ENCODE measurements around the gene NUP160.
"Not testable (repeated sequence)": the region's sequence is repeated elsewhere in the genome, so short reads cannot be mapped to it uniquely, and the experiment has no call there.

NUP160 gene

GRCh38 chr11:47863189-47863897 lies 15.2 kb upstream of the NUP160 start:
- no peak for DNase-seq

- no peak for DNase-seq
Measured at GRCh38 chr11:47861728-47862127, 13.6 kb upstream of the NUP160 start.

DNA sequence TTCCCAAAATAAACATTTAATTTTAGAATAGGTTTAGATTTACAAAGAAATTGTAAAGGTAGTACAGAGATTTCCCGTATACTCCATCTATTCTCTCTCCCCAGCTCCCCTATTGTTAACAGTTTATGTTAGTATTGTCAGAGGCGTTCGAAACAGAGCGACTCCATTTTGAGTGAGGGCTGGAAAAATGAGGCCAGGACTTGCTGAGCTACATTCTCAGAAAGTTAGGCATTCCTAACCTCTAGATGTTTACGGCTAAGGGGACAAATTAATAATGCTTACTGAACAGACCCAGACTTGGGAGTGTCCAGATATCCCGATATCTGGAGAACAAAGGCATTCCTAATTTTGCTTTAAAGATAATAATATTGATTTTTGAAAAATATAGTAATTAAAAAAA lies 12.4 kb upstream of the NUP160 start:
- no peak for DNase-seq

GRCh38 chr11:47857892-47858543 lies 9.9 kb upstream of the NUP160 start:
- no peak for DNase-seq

GRCh38 chr11:47857485-47857884 lies 9.3 kb upstream of the NUP160 start:
- DNase-seq = no peak

DNA sequence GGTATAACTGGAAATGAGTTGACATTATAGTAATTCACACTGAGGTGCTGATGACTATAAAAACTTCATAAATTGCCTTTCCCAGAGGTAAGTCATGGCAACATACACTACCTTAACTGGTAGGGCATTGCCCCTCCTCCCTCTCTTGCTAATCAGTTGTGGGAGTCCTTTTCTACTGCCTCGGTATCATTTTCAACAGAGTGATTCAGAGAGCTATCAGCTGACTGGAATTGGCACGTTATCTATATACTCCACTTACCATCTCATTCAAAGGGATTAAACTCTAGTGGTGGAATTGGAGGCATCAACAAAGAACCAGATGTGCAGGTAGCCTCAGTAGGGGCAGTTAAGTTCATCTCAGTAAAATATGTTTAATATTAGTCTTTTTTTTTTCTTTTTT lies 8.0 kb upstream of the NUP160 start:
- DNase-seq = no peak

GRCh38 chr11:47854667-47855066 lies 6.5 kb upstream of the NUP160 start:
- no peak for DNase-seq

DNA sequence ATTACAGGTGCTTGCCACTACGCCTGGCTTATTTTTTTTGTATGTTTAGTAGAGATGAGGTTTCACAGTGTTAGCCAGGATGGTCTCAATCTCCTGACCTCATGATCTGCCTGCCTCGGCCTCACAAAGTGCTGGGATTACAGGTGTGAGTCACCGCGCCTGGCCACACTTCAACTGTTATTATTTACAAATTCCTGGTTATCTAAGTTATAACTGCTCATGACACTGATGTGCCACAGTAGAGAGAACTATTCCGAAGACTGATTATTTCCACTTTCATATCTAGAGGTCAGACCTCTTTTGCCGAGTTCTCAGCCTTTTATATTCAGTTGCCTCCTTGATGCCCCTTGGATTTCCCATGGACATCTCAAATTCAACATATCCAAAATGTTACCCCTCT lies 3.9 kb upstream of the NUP160 start:
- DNase-seq = no peak

- no peak for DNase-seq
Measured at GRCh38 chr11:47850337-47850736, 2.2 kb upstream of the NUP160 start.

GRCh38 chr11:47848700-47849155 lies 578 bp upstream of the NUP160 start:
- no peak for DNase-seq

- no peak for DNase-seq
Measured at GRCh38 chr11:47847537-47847891, 636 bp downstream of the NUP160 start.

DNA sequence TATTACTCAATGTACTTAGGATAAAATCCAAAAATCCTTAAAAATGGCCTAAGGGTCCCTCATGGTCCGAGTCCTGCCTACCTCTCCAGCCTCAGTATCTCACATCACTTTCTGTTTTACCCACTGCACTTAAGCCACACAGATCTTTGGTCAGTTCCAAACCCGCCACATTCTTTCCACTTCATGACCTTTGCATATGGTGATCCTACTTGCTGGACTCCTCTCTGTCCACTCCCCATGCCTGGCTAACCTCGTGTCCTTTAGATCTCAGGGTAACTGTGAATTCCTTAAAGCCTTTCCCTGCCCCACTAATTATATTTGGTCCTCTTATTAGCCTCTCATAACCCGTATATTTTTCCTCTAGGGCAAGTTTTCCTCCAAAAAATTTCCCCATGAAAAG lies 1.2 kb downstream of the NUP160 start:
- no peak for DNase-seq

DNA sequence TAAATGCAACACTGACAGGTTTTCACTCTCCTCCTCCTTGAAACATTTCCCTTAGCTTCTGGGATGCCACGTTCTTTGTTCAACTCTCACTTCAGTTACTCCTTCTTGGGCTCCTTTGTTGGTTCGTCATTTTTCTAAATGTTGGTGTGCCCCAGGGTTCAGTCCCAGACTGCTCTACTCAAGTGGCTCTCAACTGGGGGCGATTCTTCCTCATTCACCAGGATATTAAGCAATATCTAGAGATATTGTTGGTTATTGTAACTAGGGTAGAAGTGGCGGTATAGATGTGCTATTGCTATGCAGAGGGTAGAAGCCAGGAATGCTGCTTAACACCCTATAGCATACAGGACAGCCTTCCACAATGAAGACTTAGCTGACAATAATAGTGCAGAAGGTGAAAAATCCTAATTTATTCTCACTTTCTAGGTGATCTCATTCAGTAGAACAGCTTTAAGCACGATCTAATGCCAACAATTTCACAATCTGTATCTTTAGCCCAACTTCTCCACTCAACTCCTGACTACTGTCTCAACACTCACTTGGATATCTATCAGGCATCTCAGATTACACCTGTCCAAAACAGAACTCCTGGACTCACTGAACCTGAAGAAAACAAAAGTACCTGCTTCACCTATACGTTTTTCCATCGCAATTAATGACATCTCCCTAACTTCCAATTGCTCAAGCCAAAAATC lies 4.6 kb downstream of the NUP160 start:
- no peak for DNase-seq

DNA sequence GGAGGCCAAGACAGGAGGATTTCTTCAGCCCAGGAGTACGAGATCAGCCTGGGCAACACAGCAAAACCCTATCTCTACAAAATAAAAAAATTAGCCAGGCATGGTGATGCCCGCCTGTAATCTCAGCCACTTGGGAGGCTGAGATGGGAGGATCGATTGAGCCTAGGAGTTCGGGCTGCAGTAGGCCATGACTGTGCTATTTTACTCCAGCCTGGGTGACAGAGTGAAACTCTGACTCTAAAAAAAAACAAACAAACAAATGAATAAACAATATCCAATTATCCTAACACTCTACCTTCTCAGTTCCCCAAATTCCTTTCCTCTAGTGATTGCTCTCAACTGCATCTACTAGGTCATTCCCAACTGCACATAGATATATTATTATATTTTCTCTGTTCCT lies 5.4 kb downstream of the NUP160 start:
- no peak for DNase-seq

GRCh38 chr11:47837929-47838328 lies 10.2 kb downstream of the NUP160 start:
- no peak for DNase-seq

GRCh38 chr11:47837292-47837691 lies 10.9 kb downstream of the NUP160 start:
- DNase-seq = no peak

GRCh38 chr11:47830013-47830412 lies 18.1 kb downstream of the NUP160 start:
- not testable (repeated sequence) for DNase-seq

GRCh38 chr11:47828284-47828683 lies 19.9 kb downstream of the NUP160 start:
- no peak for DNase-seq

GRCh38 chr11:47822664-47823063 lies 25.5 kb downstream of the NUP160 start:
- not testable (repeated sequence) for DNase-seq

DNA sequence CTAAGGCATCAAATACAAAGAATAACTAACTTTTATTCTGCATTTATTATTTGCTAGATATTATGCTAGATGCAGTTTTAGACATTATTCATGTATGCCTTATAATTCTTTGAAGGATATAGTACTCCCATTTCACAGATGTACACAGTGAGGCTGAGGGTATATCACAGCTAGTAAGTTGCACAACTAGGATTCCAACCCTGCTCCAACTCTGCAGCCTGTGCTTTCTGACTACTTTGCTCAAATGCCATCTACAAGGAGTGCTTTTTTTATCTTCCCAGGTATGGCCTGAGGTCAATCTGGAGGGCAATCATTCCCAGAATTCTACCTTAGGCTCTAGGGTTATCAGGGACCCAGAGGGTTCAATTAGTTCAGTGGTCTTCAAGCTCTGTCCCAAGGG lies 28.4 kb downstream of the NUP160 start:
- DNase-seq = no peak

DNA sequence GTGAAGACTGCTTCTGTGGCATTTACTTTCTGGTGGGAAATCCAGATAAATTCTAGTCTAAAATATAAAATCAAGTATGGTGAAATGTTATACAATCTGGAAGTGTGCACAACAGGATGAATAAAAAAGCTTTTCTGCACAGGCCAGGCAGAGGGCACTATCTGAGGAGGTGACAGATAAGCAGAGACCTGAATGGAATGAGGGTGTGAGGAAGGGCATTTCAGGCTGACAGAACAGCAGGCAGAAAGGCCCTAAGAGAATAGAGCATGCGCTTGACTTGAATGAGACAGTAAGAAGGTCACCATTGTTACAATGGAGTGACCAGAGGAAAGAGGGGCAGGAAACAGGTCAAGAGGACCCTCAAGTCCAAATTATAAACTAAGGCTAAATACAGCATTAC lies 47.4 kb downstream of the NUP160 start:
- DNase-seq = no peak

DNA sequence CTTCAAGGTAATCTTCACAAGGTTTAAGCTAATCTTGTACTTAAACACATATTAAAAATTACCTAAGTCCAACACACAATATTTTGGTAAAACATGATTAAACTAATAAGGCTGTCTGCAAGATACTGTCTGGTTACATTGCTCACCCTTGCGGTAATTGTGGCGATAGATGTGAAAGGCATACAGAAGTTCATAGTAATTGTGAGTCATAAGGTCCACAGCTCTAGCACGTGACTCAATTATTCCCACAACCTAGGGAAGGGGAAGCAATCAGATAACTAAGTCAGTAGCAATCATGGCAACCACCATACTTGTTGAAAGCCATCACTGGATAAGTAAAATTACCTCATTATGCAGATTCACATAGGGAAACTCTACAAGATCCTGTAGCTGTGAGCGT lies 50.5 kb downstream of the NUP160 start:
- no peak for DNase-seq

DNA sequence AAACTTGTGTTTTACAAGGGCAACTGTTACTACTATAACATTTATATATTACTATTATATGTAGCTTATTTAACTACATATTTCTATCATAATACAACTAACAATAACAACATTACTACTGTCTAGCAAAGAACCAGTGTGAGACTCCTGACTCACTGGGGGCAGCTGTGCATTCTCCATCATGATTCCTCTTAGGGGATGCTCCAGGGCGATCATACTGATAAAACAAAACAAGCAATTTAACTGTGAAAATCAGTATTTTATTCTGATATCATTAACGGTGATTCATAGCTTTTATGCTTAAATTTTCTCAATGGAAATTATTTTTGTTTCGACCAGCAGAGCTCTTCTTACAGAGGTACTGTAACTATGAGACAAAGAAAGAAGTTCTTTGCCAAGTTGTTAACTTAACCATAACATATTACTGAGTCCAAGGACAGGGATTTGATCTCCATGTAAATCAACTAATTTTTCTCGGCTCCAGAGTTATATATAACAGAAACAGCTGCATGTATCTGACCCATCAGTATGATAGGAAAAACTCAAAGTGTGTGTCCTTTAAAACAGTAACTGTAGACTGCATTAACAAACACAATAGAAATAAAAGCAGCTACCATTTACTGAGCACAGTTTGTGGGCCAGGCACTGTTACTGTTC lies 56.2 kb downstream of the NUP160 start:
- no peak for DNase-seq

GRCh38 chr11:47790017-47790416 lies 58.1 kb downstream of the NUP160 start:
- DNase-seq = not testable (repeated sequence)

All from cerebellar nuclear complex (tissue), 1 donor.